ENCODE results near the gene ABHD12B.
"Not testable (repeated sequence)": the region's sequence is repeated elsewhere in the genome, so short reads cannot be mapped to it uniquely, and the experiment has no call there.

ABHD12B gene

DNA sequence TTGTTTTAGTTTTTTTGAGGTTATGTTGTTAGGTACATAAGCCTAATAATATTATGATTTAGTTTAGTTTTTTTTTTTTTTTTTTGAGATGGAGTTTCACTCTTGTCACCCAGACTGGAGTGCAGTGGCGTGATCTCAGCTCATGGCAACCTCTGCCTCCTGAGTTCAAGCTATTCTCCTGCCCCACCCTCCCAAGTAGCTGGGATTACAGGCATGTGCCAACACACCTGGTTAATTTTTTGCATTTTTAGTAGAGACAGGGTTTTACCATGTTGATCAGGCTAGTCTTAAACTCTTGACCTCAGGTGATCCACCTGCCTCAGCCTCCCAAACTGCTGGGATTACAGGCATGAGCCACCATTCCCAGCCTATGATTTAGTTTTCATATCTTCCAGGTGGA is 25.2 kb downstream of the ABHD12B start:
- DNase-seq (ENCODE audit: low read depth) = not testable (repeated sequence)

DNA sequence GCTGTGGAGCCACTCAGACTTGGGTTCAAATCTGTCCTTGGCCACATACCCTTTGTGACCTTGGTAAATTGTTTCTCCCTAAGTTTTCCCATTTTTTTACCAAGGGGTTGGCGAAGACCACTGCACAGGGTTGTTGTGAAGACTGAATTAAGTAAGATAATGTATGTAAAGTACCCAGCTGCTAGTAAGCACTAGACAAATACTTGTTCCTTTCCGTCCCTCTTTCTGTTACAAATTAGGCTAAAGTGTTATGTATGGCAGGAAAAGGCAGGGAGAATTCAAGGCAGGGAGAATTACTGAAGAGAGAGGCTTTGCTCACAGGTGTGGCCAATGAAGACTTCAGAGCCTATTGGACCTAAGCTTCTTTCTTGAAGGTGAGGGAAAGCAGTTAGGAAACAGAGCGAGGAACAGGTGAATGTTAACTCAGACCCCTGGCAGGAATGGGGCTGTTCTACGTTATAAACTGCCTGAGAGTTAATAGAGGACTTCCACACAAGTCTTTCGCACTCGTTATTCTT is 25.9 kb downstream of the ABHD12B start:
- no peak for DNase-seq (ENCODE audit: low read depth)

GRCh38 chr14:50901361-50901760 is 29.5 kb downstream of the ABHD12B start:
- DNase-seq (ENCODE audit: low read depth) = no peak

GRCh38 chr14:50904719-50905118 is 32.9 kb downstream of the ABHD12B start:
- DNase-seq (ENCODE audit: low read depth) = no peak

GRCh38 chr14:50906326-50907065 is 34.6 kb downstream of the ABHD12B start:
- DNase-seq (ENCODE audit: low read depth) = no peak

- DNase-seq (ENCODE audit: low read depth) = no peak
Observed at GRCh38 chr14:50910495-50911420, 38.9 kb downstream of the ABHD12B start.

- DNase-seq (ENCODE audit: low read depth) = no peak
Observed at GRCh38 chr14:50917449-50917848, 45.6 kb downstream of the ABHD12B start.

DNA sequence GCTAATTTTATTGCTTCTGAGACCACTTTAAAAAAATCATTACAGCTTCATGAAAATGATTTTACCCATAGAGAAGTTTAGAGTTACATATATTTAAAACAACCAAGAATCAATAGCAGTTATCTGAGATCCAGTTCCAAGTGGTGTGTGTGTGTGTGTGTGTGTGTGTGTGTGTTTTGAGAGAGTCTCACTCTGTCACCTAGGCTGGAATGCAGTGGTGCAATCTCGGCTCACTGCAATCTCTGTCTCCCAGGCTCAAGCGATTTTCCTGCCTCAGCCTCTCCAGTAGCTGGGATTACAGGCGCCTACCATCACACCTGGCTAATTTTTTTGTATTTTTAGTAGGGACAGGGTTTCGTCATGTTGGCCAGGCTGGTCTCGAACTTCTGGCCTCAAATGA is 47.7 kb downstream of the ABHD12B start:
- DNase-seq (ENCODE audit: low read depth) = not testable (repeated sequence)

DNA sequence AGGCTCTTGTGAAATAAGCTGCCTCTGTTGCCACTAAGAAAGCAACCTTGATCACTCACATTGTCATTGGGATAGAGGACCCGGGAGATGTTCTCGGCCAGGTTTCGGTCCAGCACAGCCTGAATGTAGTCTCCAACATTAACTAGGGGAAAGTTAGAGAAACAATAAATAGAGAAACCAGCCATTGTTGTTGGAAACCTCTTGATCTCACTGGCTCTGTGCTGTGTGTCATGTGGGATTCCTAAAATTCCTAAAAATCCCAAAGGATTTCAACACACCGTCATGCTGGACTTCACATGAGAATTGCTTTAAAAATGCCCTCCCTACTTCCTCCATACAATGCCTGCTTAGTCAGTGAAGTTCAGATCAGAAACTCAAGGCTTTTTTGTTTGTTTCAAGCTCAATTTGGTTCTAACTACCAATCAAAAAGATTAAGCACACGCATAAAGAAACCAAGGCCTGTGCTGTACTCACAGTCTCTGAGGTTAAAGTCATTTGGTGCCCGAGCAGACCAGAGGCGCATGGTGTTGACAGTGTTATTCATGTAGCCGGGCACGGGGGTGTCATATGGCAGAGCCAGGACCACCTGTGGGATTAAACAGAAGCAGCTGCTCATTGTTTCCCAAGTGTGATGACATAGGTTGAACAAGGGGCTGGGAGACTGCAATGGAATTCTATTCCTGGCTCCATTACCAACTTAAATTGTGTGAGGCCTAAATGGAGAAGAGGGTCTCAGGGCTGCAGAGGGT is 48.8 kb downstream of the ABHD12B start:
- no peak for DNase-seq (ENCODE audit: low read depth)

DNA sequence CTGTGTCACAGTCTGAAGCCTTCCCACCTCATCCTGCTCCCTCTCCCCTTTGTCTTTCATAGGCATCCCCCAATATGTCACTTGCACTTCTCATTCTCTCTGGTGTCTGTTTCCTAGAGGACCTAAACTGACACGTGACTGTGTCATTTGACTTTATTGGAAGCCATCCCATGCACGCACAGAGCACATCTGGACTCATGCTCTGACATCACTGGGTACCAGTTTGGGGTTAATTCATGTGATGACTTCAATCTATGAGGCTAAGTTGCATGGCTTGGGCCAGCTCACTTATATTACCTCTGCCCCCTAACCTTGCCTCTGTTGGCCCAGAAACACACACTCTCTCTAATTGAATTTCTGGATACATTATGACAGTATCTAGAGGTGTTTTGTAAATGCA is 51.0 kb downstream of the ABHD12B start:
- DNase-seq (ENCODE audit: low read depth) = no peak

GRCh38 chr14:50924236-50924635 is 52.4 kb downstream of the ABHD12B start:
- no peak for DNase-seq (ENCODE audit: low read depth)

DNA sequence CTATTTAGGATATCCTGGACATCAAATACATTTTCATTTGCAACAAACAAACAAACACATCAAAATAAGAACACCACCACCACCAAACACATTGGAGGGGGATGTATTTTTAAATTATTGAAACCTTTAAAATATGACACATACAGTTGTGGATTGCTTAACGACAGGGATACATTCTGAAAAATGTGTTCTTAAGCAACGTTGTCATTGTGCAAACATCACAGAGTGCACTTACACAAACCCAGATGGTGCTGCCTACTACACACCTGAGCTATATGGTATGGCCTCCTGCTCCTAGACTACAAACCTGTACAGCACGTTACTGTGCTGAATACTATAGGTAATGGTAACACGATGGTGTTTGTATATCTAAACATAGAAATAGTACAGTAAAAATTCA is 53.0 kb downstream of the ABHD12B start:
- DNase-seq (ENCODE audit: low read depth) = no peak

DNA sequence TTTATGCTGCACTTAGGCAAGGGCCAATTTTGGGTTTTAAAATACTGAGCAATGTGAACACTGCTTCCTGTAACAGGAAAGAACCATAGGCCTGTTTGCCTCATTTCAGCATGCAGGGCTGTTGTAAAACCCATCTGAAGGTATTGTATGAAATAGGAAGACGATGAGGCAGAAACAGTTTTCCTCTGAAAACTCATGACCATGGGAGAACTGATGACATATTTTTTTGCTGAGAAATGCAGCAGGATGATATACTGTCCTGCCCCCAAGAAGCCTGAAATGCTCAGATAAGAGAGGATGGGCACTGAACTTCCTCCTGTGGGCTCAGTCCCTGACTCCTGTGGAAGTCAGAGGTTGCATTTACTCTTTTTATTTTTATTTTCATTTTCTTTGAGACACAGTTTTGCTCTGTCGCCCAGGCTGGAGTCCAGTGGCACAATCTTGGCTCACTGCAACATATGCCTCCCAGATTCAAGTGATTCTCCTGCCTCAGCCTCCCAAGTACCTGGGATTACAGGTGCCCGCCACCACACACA is 55.1 kb downstream of the ABHD12B start:
- DNase-seq (ENCODE audit: low read depth) = no peak

- no peak for DNase-seq (ENCODE audit: low read depth)
Observed at GRCh38 chr14:50928002-50928635, 56.3 kb downstream of the ABHD12B start.

DNA sequence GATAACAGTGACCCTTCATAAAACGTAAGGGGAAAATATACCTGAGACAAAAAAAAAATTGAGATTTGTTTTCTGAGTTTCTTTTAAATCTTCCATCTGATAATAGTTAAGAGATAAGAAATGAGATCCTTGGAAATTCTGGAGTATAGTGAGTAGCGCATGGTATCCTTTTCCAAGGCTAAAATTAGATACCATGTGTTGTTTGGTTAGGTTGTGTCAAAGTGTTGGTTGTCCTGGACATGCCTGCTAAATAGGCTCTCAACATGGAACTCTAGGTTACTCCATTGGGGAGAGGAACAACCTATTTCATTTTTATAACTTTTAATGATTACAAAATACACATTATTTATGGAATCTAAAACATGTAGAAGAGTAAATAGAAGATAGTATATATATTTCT is 57.7 kb downstream of the ABHD12B start:
- no peak for DNase-seq (ENCODE audit: low read depth)

DNA sequence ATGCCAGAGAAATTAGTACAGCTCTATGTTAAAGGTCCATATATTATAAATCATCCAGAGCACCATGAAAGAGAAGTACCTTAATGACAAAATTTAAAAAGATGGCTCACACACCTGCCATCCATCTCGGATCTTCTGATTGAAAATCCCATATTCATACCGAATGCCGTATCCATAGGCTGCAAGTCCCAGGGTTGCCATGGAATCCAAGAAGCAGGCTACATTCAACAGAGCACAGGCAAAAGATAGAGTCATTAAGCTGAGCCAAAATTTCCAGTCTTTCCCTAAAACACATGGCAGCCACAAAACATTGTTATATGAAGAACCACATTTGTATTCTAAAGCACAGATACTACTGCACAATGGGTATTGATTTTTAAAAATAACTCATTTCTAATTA is 59.7 kb downstream of the ABHD12B start:
- no peak for DNase-seq (ENCODE audit: low read depth)

GRCh38 chr14:50932156-50932555 is 60.3 kb downstream of the ABHD12B start:
- DNase-seq (ENCODE audit: low read depth) = no peak

- DNase-seq (ENCODE audit: low read depth) = no peak
Observed at GRCh38 chr14:50932592-50933495, 61.0 kb downstream of the ABHD12B start.

- DNase-seq (ENCODE audit: low read depth) = no peak
Observed at GRCh38 chr14:50935126-50936015, 63.5 kb downstream of the ABHD12B start.

DNA sequence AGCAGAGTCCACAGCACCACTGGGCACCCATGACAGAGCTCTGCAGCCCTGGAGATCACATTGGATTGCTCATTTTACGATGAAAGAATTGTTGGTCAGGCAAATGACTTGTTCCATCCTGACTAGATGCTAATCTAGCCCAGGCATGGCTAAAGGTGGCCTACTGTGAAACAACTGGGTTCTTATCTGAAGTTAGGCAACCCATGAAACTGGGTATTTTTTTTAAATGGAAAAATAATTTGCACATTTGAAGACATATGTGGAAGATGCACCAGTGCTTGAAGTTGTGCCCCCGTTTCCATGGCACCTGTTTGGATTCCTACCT is 64.1 kb downstream of the ABHD12B start:
- no peak for DNase-seq (ENCODE audit: low read depth)

Measured in activated gamma-delta T cell treated with anti-CD3 and anti-CD28 coated beads, Interleukin-2, amount 50 U/mL, for 16 hours (primary cell).